Measurements from ENCODE around the gene LAPTM4A.

GRCh38 chr2:20079546-20080115 is 28.2 kb upstream of the LAPTM4A start:
- TF ChIP-seq EP300 (IDR thresholded peaks at IDR 0.05; ENCODE audit: borderline replicate concordance): no peak
- no peak for TF ChIP-seq NFIC (IDR thresholded peaks at IDR 0.05)
- TF ChIP-seq TCF12 (IDR thresholded peaks at IDR 0.05; ENCODE audit: low read depth): no peak
- TF ChIP-seq MAX (IDR thresholded peaks at IDR 0.05): no peak

All from Ishikawa (cell line).